HL-60/S4 (cell line): ENCODE results near the gene CHRNA3.

ENCODE experiments used
- in situ Hi-C: fragments of 300-500 bp; cut with MboI; formaldehyde crosslinking; loops from 2 replicates; pipeline ENCODE4 v1.14.3; 2022; ENCODE audit warnings: low sequenced_read_pairs

CHRNA3 gene

GRCh38 chr15:78637776-78638435 lies 17.1 kb upstream of the CHRNA3 start:
- in situ Hi-C loops: no loop called here

- in situ Hi-C loops: no loop called here
Observed at GRCh38 chr15:78636378-78636859, 15.6 kb upstream of the CHRNA3 start.

- in situ Hi-C loops: no loop called here
Observed at GRCh38 chr15:78635346-78635745, 14.6 kb upstream of the CHRNA3 start.

DNA sequence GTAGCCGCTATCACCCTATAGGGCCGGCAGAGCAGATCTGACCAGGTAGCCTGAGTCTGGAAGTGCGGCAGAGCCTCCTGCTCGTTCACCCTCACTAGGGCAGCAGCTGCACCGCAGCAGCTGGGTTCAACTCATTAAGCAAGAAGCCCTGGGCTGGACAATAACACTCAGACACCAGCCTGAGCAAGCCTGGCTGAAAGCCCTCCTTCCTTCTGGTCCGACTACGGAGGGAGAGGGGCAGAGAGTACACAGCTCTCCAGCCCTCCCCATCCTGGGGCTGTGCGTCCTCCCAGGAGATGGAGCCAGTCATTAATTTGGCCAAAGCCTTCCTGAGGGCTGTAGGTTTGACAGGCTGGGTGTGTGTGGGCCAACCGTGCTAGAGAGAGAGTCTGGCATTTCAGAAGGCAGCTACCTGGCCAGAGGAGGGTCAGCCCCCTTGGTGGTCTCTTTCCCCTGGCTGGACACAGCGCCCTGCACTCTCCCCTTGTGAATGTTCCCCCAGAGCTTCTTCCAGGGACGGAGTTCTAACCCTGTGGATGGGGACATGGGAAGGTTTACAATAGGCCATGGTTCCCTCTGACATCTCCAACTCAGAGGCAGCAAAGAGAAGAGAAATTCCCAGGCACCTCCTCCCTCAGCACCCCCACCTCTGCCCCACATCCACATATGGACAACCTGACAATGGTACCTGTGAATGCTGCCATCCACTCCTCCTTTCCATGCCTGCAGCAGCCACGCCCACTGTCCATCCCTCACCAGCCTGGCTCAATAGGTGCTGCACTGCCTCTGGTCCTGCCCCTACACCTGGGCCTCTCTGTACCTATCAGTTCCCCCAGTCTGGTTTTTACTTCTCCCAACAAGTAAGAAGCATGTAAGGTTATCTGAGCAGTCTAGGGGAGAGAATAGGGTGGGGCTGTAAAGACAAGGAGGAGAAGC lies 13.7 kb upstream of the CHRNA3 start:
- in situ Hi-C loops: no loop called here

DNA sequence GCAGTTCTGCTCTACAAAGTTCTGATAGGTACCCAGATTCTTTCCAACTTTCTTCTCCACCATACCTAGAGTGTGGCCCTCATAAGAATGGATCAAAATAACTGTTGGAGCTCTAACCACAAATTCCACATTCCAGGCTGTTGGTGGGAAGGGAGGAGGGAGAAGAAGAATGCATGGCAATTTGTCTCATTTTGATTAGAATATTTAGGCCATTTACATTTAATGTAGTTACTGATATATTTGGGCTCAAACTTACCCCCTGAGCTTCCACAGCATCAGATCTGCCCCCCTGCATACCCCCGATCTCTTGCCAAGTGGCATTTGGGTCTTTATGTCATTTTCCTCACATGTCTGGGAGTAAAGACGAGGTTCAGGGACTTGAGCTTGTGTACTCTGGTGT lies 12.6 kb upstream of the CHRNA3 start:
- in situ Hi-C loops: no loop called here

GRCh38 chr15:78630886-78631633 lies 10.3 kb upstream of the CHRNA3 start:
- in situ Hi-C loops: no loop called here

- in situ Hi-C loops: no loop called here
Observed at GRCh38 chr15:78629716-78630065, 8.9 kb upstream of the CHRNA3 start.

DNA sequence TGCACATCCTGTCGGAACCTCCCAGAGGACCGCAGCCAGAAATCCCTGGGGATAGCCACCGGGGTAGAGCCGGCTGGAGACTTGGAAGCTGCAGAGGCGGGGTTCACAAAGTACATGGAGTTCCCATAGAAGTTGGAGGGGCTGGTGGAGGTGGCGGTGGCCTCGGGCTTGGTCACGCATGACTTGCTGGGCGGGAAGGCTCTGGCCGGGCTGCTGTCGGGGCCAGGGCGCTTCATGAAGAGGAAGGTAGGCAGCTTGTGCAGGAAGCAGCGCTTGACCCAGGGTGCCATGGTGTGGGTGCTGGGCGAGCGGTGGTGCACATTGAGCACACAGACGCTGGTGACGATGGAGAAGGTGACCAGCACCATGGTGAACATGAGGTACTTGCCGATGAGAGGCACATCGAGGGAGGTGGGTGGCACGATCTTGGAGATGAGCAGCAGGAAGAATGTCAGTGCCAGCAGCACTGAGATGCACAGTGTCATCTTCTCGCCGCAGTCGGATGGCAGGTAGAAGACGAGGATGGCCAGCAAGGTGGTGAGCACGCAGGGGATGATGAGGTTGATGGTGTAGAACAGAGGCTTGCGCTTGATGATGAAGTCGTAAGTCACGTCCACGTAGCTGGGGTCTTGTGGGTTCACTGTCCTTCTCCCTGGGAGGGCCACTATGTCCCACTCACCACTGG lies 8.4 kb upstream of the CHRNA3 start:
- in situ Hi-C loops: no loop called here

GRCh38 chr15:78628227-78628626 lies 7.4 kb upstream of the CHRNA3 start:
- in situ Hi-C loops: no loop called here

DNA sequence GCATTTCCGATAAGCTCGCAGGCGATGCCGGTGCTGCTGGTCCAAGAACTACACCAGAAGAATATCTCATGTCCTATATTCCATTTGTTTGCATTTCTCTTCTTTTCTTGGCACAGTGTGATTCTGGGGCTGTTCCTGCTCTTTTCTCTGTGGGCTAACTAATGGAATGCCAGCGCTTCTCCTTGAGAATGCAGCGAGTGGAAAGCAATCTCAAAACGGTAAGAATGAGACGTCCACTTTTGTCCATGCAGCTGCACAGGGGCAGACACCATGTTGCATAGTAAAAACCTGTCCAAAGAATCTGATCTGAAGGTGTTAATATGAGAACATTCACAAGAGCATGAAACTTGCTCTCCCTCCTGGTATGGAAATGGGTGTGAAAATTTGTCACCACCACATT lies 6.6 kb upstream of the CHRNA3 start:
- in situ Hi-C loops: no loop called here

- in situ Hi-C loops: no loop called here
Observed at GRCh38 chr15:78626381-78626995, 5.7 kb upstream of the CHRNA3 start.

GRCh38 chr15:78625606-78626280 lies 4.9 kb upstream of the CHRNA3 start:
- in situ Hi-C loops: no loop called here

GRCh38 chr15:78624651-78625590 lies 4.1 kb upstream of the CHRNA3 start:
- in situ Hi-C loops: no loop called here

- in situ Hi-C loops: no loop called here
Observed at GRCh38 chr15:78623786-78624497, 3.1 kb upstream of the CHRNA3 start.

GRCh38 chr15:78621810-78622402 lies 1.1 kb upstream of the CHRNA3 start:
- in situ Hi-C loops: no loop called here

- in situ Hi-C loops: no loop called here
Observed at GRCh38 chr15:78620021-78620526, 722 bp downstream of the CHRNA3 start.
